ENCODE data around the gene LDLRAD4.

DNA sequence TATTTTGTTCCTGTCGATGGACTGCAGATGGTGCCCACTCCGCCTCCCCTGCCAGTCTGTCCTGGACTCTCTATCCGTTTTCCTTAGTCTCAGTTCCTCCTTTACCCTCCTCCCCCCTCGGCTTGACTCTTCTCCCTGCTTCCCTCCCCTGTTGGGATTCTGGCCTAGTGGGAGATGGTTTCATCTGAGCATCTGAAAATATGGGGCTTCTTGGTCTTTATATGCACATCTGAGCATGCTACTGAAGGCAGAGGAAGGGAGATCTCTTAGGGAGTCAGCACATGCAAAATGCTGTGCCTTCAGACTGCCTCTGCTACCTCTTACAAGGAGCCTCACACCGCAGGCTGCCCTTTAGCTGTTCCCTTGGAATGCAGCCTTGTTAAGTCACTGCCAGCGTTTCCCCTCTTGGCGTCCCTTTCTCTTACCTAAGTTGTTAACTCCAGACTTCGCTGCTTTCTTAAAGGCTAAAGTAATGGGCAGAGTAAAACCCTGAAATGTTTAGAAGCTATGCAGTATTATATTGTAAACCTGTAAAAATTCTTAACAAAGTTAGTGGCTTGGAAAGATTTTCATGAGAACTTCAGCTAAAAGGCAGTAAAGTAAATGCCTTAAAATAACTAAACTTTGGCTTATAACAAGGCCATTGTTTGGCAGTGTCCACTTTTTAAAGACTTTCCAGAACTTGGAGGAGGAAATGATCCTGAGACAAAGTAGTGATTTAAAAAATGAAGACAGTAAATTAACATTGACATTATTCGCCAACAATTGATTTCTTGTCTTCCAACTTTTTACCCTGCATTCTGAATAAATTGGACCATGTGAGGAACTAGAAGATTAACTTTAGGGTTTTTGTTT is 49.8 kb downstream of the LDLRAD4 start:
- TF ChIP-seq POLR2A (IDR thresholded peaks at IDR 0.05) = no peak
- TF ChIP-seq, protein P1, sequence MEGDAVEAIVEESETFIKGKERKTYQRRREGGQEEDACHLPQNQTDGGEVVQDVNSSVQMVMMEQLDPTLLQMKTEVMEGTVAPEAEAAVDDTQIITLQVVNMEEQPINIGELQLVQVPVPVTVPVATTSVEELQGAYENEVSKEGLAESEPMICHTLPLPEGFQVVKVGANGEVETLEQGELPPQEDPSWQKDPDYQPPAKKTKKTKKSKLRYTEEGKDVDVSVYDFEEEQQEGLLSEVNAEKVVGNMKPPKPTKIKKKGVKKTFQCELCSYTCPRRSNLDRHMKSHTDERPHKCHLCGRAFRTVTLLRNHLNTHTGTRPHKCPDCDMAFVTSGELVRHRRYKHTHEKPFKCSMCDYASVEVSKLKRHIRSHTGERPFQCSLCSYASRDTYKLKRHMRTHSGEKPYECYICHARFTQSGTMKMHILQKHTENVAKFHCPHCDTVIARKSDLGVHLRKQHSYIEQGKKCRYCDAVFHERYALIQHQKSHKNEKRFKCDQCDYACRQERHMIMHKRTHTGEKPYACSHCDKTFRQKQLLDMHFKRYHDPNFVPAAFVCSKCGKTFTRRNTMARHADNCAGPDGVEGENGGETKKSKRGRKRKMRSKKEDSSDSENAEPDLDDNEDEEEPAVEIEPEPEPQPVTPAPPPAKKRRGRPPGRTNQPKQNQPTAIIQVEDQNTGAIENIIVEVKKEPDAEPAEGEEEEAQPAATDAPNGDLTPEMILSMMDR (IDR thresholded peaks at IDR 0.05) = no peak
